ENCODE data around the gene NSG1.
"Not testable (repeated sequence)": the region's sequence is repeated elsewhere in the genome, so short reads cannot be mapped to it uniquely, and the experiment has no call there.

NSG1 gene

DNA sequence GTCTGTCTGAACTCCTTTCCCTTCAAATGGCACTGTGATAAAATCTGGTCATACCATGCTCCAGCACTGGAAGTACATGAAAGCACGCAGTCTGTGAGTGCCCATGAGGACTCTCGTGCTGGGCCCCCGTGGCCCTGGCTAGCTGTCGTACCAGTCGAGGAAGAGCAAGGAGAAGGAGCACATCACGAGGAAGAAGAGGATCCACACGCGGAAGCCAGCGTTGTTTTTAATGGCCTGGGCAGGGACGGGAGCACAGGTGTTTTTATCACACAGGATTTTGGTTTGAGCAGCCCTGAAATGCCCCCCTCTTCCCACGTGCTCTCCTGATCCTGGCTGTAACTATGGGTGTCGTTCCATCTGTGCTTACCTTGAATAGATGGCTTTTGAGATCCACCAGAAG, 33.0 kb downstream of the NSG1 start:
- TF ChIP-seq POLR2AphosphoS5 (IDR thresholded peaks at IDR 0.05; ENCODE audit: low read depth) (no peak), GABPA (IDR thresholded peaks at IDR 0.05; ENCODE audit: low read depth) (no peak), SPI1 (IDR thresholded peaks at IDR 0.05; ENCODE audit: borderline replicate concordance, low read depth) (no peak)
- H3K27me3 ChIP-seq (ENCODE audit: insufficient read depth, poor library complexity, severe bottlenecking), result no peaks in the 10 kb centered on the region
- no peak overlapping the region for H3K4me3 ChIP-seq (replicated peaks; ENCODE audit: insufficient read depth, low read length)
- DNase-seq (ENCODE audit: low read depth in 1 of 2, low spot score in 1 of 2), result no peak
- H3K27ac ChIP-seq (replicated peaks), result no peak overlapping the region

GRCh38 chr4:4420421-4420820, 33.5 kb downstream of the NSG1 start:
- H3K4me3 ChIP-seq (replicated peaks; ENCODE audit: insufficient read depth, low read length), result no peak overlapping the region
- DNase-seq (ENCODE audit: low read depth in 1 of 2, low spot score in 1 of 2), result no peak
- no peaks in the 10 kb centered on the region for H3K27me3 ChIP-seq (ENCODE audit: insufficient read depth, poor library complexity, severe bottlenecking)
- no peak for TF ChIP-seq GABPA (IDR thresholded peaks at IDR 0.05; ENCODE audit: low read depth)
- TF ChIP-seq, protein P1, sequence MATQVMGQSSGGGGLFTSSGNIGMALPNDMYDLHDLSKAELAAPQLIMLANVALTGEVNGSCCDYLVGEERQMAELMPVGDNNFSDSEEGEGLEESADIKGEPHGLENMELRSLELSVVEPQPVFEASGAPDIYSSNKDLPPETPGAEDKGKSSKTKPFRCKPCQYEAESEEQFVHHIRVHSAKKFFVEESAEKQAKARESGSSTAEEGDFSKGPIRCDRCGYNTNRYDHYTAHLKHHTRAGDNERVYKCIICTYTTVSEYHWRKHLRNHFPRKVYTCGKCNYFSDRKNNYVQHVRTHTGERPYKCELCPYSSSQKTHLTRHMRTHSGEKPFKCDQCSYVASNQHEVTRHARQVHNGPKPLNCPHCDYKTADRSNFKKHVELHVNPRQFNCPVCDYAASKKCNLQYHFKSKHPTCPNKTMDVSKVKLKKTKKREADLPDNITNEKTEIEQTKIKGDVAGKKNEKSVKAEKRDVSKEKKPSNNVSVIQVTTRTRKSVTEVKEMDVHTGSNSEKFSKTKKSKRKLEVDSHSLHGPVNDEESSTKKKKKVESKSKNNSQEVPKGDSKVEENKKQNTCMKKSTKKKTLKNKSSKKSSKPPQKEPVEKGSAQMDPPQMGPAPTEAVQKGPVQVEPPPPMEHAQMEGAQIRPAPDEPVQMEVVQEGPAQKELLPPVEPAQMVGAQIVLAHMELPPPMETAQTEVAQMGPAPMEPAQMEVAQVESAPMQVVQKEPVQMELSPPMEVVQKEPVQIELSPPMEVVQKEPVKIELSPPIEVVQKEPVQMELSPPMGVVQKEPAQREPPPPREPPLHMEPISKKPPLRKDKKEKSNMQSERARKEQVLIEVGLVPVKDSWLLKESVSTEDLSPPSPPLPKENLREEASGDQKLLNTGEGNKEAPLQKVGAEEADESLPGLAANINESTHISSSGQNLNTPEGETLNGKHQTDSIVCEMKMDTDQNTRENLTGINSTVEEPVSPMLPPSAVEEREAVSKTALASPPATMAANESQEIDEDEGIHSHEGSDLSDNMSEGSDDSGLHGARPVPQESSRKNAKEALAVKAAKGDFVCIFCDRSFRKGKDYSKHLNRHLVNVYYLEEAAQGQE (IDR thresholded peaks at IDR 0.05; ENCODE audit: insufficient replicate concordance, low read depth), result no peak
- TF ChIP-seq, protein P2, sequence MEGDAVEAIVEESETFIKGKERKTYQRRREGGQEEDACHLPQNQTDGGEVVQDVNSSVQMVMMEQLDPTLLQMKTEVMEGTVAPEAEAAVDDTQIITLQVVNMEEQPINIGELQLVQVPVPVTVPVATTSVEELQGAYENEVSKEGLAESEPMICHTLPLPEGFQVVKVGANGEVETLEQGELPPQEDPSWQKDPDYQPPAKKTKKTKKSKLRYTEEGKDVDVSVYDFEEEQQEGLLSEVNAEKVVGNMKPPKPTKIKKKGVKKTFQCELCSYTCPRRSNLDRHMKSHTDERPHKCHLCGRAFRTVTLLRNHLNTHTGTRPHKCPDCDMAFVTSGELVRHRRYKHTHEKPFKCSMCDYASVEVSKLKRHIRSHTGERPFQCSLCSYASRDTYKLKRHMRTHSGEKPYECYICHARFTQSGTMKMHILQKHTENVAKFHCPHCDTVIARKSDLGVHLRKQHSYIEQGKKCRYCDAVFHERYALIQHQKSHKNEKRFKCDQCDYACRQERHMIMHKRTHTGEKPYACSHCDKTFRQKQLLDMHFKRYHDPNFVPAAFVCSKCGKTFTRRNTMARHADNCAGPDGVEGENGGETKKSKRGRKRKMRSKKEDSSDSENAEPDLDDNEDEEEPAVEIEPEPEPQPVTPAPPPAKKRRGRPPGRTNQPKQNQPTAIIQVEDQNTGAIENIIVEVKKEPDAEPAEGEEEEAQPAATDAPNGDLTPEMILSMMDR (IDR thresholded peaks at IDR 0.05; ENCODE audit: insufficient read depth, low read length), result no peak
- no peak overlapping the region for H3K27ac ChIP-seq (replicated peaks)

- TF ChIP-seq POLR2AphosphoS5 (IDR thresholded peaks at IDR 0.05; ENCODE audit: low read depth) (no peak), GABPA (IDR thresholded peaks at IDR 0.05; ENCODE audit: low read depth) (no peak), SPI1 (IDR thresholded peaks at IDR 0.05; ENCODE audit: borderline replicate concordance, low read depth) (no peak)
- TF ChIP-seq, protein P1 (IDR thresholded peaks at IDR 0.05; ENCODE audit: insufficient replicate concordance, low read depth), result no peak
- TF ChIP-seq, protein P2 (IDR thresholded peaks at IDR 0.05; ENCODE audit: insufficient read depth, low read length), result no peak
- Histone ChIP-seq H3K4me3 (replicated peaks; ENCODE audit: insufficient read depth, low read length) (no peak overlapping the region), H3K27ac (replicated peaks) (no peak overlapping the region), H3K27me3 (ENCODE audit: insufficient read depth, poor library complexity, severe bottlenecking) (no peaks in the 10 kb centered on the region)
- no peak for DNase-seq (ENCODE audit: low read depth in 1 of 2, low spot score in 1 of 2)
Observed at GRCh38 chr4:4421356-4421755, 34.5 kb downstream of the NSG1 start.

DNA sequence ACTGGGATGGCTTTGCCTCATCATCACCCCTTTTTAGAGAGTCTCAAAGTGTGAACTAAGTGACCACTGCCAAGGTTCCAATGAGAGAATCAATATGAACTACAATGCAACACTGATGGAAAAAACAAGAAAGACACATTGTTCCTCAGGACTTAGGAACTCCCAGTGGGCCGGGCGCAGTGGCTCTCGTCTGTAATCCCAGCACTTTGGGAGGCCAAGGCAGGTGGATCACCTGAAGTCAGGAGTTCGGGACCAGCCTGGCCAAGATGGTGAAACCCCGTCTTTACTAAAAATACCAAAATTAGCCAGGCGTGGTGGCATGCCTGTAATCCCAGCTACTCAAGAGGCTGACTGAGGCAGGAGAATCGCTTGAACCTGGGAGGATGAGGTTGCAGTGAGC, 35.2 kb downstream of the NSG1 start:
- DNase-seq (ENCODE audit: low read depth in 1 of 2, low spot score in 1 of 2); H3K27ac ChIP-seq (replicated peaks); H3K4me3 ChIP-seq (replicated peaks; ENCODE audit: insufficient read depth, low read length); H3K27me3 ChIP-seq (ENCODE audit: insufficient read depth, poor library complexity, severe bottlenecking): not testable (repeated sequence)

- H3K4me3 ChIP-seq (replicated peaks; ENCODE audit: insufficient read depth, low read length), result no peak overlapping the region
- H3K27ac ChIP-seq (replicated peaks), result no peak overlapping the region
- H3K27me3 ChIP-seq (ENCODE audit: insufficient read depth, poor library complexity, severe bottlenecking), result no peaks in the 10 kb centered on the region
- TF ChIP-seq, protein P1 (IDR thresholded peaks at IDR 0.05; ENCODE audit: insufficient replicate concordance, low read depth), result no peak
- TF ChIP-seq GABPA (IDR thresholded peaks at IDR 0.05; ENCODE audit: low read depth), result no peak
- TF ChIP-seq POLR2AphosphoS5 (IDR thresholded peaks at IDR 0.05; ENCODE audit: low read depth), result no peak
- TF ChIP-seq, protein P2 (IDR thresholded peaks at IDR 0.05; ENCODE audit: insufficient read depth, low read length), result no peak
- TF ChIP-seq SPI1 (IDR thresholded peaks at IDR 0.05; ENCODE audit: borderline replicate concordance, low read depth), result no peak
- no peak for DNase-seq (ENCODE audit: low read depth in 1 of 2, low spot score in 1 of 2)
Observed at GRCh38 chr4:4422856-4423499, 36.1 kb downstream of the NSG1 start.
